ENCODE results near the gene ADGRA1.

Gene ADGRA1

GRCh38 chr10:133071733-133072132 lies 16.0 kb upstream of the ADGRA1 start:
- Histone ChIP-seq H3K27ac (ENCODE audit: low read depth, low read length) (no peak overlapping the region), H3K9me3 (ENCODE audit: insufficient read depth, low read depth, low read length) (peaks cover 2% of the 10 kb centered on the region), H3K9ac (ENCODE audit: low read length) (no peak overlapping the region), H3K27me3 (ENCODE audit: insufficient read depth, low read length) (no peaks in the 10 kb centered on the region), H2AK5ac (ENCODE audit: low read length) (no peak overlapping the region), H3K4me2 (ENCODE audit: low read length) (no peak overlapping the region), H4K12ac (ENCODE audit: low read depth, low read length) (no peak overlapping the region), H3K36me3 (ENCODE audit: control insufficient read depth in 1 of 2, insufficient read depth in 2 of 2, low read length in 2 of 2) (no peaks in the 10 kb centered on the region), H3K23ac (ENCODE audit: low read length) (no peak overlapping the region), H2BK120ac (ENCODE audit: insufficient read depth, low read length, poor library complexity) (no peak overlapping the region), H3K18ac (ENCODE audit: low read length) (no peak overlapping the region), H2AFZ (ENCODE audit: insufficient read depth, low read length, poor library complexity) (no peak overlapping the region), H3K4me3 (ENCODE audit: low read depth, low read length) (no peak overlapping the region), H3K4me1 (ENCODE audit: control insufficient read depth in 1 of 2, insufficient read depth in 2 of 2, low read length in 2 of 2) (no peaks in the 10 kb centered on the region), H3K79me1 (ENCODE audit: low read length) (no peaks in the 10 kb centered on the region), H3K4ac (ENCODE audit: low read depth, low read length) (no peak overlapping the region), H3K14ac (ENCODE audit: low read length) (no peak overlapping the region), H2BK12ac (ENCODE audit: low read length) (no peak overlapping the region), H3K79me2 (ENCODE audit: control insufficient read depth, insufficient read depth, low read length, poor library complexity) (no peaks in the 10 kb centered on the region), H4K91ac (ENCODE audit: low read depth, low read length) (no peak overlapping the region), H4K8ac (ENCODE audit: low read depth, low read length) (no peak overlapping the region), H2BK5ac (ENCODE audit: low read depth, low read length, poor library complexity) (no peak overlapping the region)
- DNase-seq = no peak
- WGBS (ENCODE audit: extremely low coverage, insufficient coverage, insufficient read length) = no CpG with 5 or more reads among the region's 11 CpGs

DNA sequence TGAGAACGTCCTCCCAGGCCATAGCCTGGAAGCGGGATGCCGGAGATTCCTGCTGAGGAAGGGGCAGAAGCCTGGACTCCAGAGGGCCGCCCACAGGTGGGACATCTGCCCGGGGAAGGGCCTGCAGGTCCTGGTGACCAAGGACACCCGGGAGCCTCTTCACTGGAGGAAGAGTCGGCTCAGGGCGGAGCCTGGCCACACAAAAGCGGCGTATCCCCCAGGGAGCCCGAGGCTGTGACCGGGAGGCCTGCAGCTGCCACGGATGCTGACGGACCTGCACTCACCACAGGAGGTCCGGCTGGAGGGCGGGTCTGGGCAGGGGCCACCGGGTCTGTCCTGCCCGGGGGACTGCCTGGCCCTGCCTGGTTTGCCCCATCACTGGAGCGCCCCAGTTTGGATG lies 15.5 kb upstream of the ADGRA1 start:
- Histone ChIP-seq H3K18ac (ENCODE audit: low read length) (no peak overlapping the region), H2BK120ac (ENCODE audit: insufficient read depth, low read length, poor library complexity) (no peak overlapping the region), H3K9me3 (ENCODE audit: insufficient read depth, low read depth, low read length) (peaks cover 2% of the 10 kb centered on the region), H3K79me2 (ENCODE audit: control insufficient read depth, insufficient read depth, low read length, poor library complexity) (no peaks in the 10 kb centered on the region), H3K27ac (ENCODE audit: low read depth, low read length) (no peak overlapping the region), H2BK12ac (ENCODE audit: low read length) (no peak overlapping the region), H3K79me1 (ENCODE audit: low read length) (no peaks in the 10 kb centered on the region), H3K4me2 (ENCODE audit: low read length) (no peak overlapping the region), H4K12ac (ENCODE audit: low read depth, low read length) (no peak overlapping the region), H3K14ac (ENCODE audit: low read length) (no peak overlapping the region), H3K4me1 (ENCODE audit: control insufficient read depth in 1 of 2, insufficient read depth in 2 of 2, low read length in 2 of 2) (no peaks in the 10 kb centered on the region), H3K4ac (ENCODE audit: low read depth, low read length) (no peak overlapping the region), H3K23ac (ENCODE audit: low read length) (no peak overlapping the region), H3K36me3 (ENCODE audit: control insufficient read depth in 1 of 2, insufficient read depth in 2 of 2, low read length in 2 of 2) (no peaks in the 10 kb centered on the region), H3K27me3 (ENCODE audit: insufficient read depth, low read length) (no peaks in the 10 kb centered on the region), H2AK5ac (ENCODE audit: low read length) (no peak overlapping the region), H3K4me3 (ENCODE audit: low read depth, low read length) (no peak overlapping the region), H4K8ac (ENCODE audit: low read depth, low read length) (no peak overlapping the region), H3K9ac (ENCODE audit: low read length) (no peak overlapping the region), H4K91ac (ENCODE audit: low read depth, low read length) (no peak overlapping the region), H2BK5ac (ENCODE audit: low read depth, low read length, poor library complexity) (no peak overlapping the region), H2AFZ (ENCODE audit: insufficient read depth, low read length, poor library complexity) (no peak overlapping the region)
- no peak for DNase-seq
- no CpG with 5 or more reads among the region's 19 CpGs for WGBS (ENCODE audit: extremely low coverage, insufficient coverage, insufficient read length)

DNA sequence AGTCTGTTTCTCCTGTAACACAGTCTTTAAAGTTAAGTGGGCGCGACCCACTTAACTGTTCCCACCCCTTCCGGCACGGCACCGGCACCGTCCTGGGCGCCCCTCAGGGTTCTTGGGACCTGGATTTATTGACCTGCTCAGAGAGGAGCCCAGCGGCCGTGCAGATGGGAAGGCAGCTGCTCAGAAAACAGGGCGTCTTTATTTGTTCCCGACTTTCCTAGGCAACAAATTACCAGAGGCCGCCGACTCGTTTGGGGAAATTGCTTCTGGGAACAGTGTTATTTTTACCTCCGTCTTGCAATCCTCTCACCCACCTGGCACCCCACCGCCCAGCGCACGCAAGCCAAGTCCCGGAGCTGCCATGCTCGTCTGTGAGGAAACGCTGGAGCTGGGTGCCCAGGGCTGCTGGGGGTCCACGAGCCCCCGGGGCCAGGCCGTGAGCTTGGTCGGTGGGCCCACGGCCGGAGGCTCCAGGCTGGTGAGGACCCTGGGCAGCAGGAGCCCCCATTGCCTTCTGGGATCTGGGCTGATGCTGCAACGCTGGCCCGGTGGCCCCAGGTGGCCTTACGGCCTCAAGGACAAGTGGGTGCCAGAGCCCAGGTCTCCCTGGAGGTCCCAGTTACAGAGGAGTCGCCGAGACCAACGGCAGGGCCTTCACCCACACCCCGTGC lies 14.9 kb upstream of the ADGRA1 start:
- Histone ChIP-seq H3K14ac (ENCODE audit: low read length) (no peak overlapping the region), H3K4me1 (ENCODE audit: control insufficient read depth in 1 of 2, insufficient read depth in 2 of 2, low read length in 2 of 2) (no peaks in the 10 kb centered on the region), H3K18ac (ENCODE audit: low read length) (no peak overlapping the region), H3K27ac (ENCODE audit: low read depth, low read length) (no peak overlapping the region), H3K27me3 (ENCODE audit: insufficient read depth, low read length) (no peaks in the 10 kb centered on the region), H3K36me3 (ENCODE audit: control insufficient read depth in 1 of 2, insufficient read depth in 2 of 2, low read length in 2 of 2) (no peaks in the 10 kb centered on the region), H3K9me3 (ENCODE audit: insufficient read depth, low read depth, low read length) (peaks cover 2% of the 10 kb centered on the region), H2BK120ac (ENCODE audit: insufficient read depth, low read length, poor library complexity) (no peak overlapping the region), H3K79me1 (ENCODE audit: low read length) (no peaks in the 10 kb centered on the region), H3K9ac (ENCODE audit: low read length) (no peak overlapping the region), H2AFZ (ENCODE audit: insufficient read depth, low read length, poor library complexity) (no peak overlapping the region), H3K4ac (ENCODE audit: low read depth, low read length) (no peak overlapping the region), H2BK5ac (ENCODE audit: low read depth, low read length, poor library complexity) (no peak overlapping the region), H2AK5ac (ENCODE audit: low read length) (no peak overlapping the region), H4K8ac (ENCODE audit: low read depth, low read length) (no peak overlapping the region), H3K4me3 (ENCODE audit: low read depth, low read length) (no peak overlapping the region), H3K79me2 (ENCODE audit: control insufficient read depth, insufficient read depth, low read length, poor library complexity) (no peaks in the 10 kb centered on the region), H3K4me2 (ENCODE audit: low read length) (no peak overlapping the region), H2BK12ac (ENCODE audit: low read length) (no peak overlapping the region), H3K23ac (ENCODE audit: low read length) (no peak overlapping the region), H4K12ac (ENCODE audit: low read depth, low read length) (no peak overlapping the region), H4K91ac (ENCODE audit: low read depth, low read length) (no peak overlapping the region)
- no CpG with 5 or more reads among the region's 34 CpGs for WGBS (ENCODE audit: extremely low coverage, insufficient coverage, insufficient read length)
- no peak for DNase-seq

- no peak overlapping the region for H3K9ac ChIP-seq (ENCODE audit: low read length)
- no peak overlapping the region for H4K8ac ChIP-seq (ENCODE audit: low read depth, low read length)
- H3K4me1 ChIP-seq (ENCODE audit: control insufficient read depth in 1 of 2, insufficient read depth in 2 of 2, low read length in 2 of 2) = no peaks in the 10 kb centered on the region
- no peak overlapping the region for H3K4ac ChIP-seq (ENCODE audit: low read depth, low read length)
- H2BK120ac ChIP-seq (ENCODE audit: insufficient read depth, low read length, poor library complexity) = no peak overlapping the region
- H2BK5ac ChIP-seq (ENCODE audit: low read depth, low read length, poor library complexity) = no peak overlapping the region
- no peak overlapping the region for H3K27ac ChIP-seq (ENCODE audit: low read depth, low read length)
- H3K79me1 ChIP-seq (ENCODE audit: low read length) = no peaks in the 10 kb centered on the region
- no CpG with 5 or more reads among the region's 25 CpGs for WGBS (ENCODE audit: extremely low coverage, insufficient coverage, insufficient read length)
- no peak overlapping the region for H3K4me2 ChIP-seq (ENCODE audit: low read length)
- no peaks in the 10 kb centered on the region for H3K36me3 ChIP-seq (ENCODE audit: control insufficient read depth in 1 of 2, insufficient read depth in 2 of 2, low read length in 2 of 2)
- no peak for DNase-seq
- no peaks in the 10 kb centered on the region for H3K79me2 ChIP-seq (ENCODE audit: control insufficient read depth, insufficient read depth, low read length, poor library complexity)
- no peak overlapping the region for H3K4me3 ChIP-seq (ENCODE audit: low read depth, low read length)
- H2BK12ac ChIP-seq (ENCODE audit: low read length) = no peak overlapping the region
- H3K18ac ChIP-seq (ENCODE audit: low read length) = no peak overlapping the region
- H4K12ac ChIP-seq (ENCODE audit: low read depth, low read length) = no peak overlapping the region
- no peak overlapping the region for H2AFZ ChIP-seq (ENCODE audit: insufficient read depth, low read length, poor library complexity)
- H3K23ac ChIP-seq (ENCODE audit: low read length) = no peak overlapping the region
- no peaks in the 10 kb centered on the region for H3K27me3 ChIP-seq (ENCODE audit: insufficient read depth, low read length)
- no peak overlapping the region for H4K91ac ChIP-seq (ENCODE audit: low read depth, low read length)
- H3K9me3 ChIP-seq (ENCODE audit: insufficient read depth, low read depth, low read length) = peaks cover 2% of the 10 kb centered on the region
- no peak overlapping the region for H2AK5ac ChIP-seq (ENCODE audit: low read length)
- H3K14ac ChIP-seq (ENCODE audit: low read length) = no peak overlapping the region
Measured at GRCh38 chr10:133075346-133076137, 12.2 kb upstream of the ADGRA1 start.

Measured in trophoblast cell (in vitro differentiated cells and primary cell).